ENCODE results near the gene CYP2S1.

Gene CYP2S1

GRCh38 chr19:41255171-41255570 lies 62.2 kb downstream of the CYP2S1 start:
- no peak overlapping the region for H3K27ac ChIP-seq
- TF ChIP-seq CTCF (conservative IDR thresholded peaks at IDR 0.05): no peak

Data from VCaP (cell line).